Measurements from ENCODE around the gene RBM17. TPM values are rescaled to one million over a fixed set of nuclear protein-coding genes. Genes with fewer than 3 reads are reported as not detected.
"Not testable (repeated sequence)": the region's sequence is repeated elsewhere in the genome, so short reads cannot be mapped to it uniquely, and the experiment has no call there.

RBM17 gene
- total RNA-seq, 1 donor from 2014 or later, result 142 TPM

DNA sequence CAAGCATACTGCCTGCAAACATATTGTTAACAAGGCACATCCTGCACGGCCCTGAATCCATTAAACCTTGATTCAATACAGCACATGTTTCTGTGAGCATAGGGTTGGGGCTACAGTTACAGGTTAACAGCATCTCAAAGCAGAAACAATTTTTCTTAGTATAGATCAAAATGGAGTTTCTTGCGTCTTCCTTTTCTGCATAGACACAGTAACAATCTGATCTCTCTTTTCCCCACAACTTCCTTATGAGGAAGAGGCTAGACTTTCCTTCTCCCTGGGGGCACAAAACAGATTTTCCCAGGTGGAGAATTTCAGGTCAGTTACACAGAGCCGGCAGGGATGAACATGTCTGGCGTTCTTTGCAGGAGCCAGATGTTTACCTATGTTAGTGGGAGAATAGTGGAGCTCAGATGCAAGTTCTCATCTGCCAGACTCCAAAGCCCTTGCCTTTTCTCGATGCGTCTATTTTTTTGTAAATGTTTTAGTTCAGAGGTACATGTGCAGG lies 76.4 kb downstream of the RBM17 start:
- TF ChIP-seq, protein P1, sequence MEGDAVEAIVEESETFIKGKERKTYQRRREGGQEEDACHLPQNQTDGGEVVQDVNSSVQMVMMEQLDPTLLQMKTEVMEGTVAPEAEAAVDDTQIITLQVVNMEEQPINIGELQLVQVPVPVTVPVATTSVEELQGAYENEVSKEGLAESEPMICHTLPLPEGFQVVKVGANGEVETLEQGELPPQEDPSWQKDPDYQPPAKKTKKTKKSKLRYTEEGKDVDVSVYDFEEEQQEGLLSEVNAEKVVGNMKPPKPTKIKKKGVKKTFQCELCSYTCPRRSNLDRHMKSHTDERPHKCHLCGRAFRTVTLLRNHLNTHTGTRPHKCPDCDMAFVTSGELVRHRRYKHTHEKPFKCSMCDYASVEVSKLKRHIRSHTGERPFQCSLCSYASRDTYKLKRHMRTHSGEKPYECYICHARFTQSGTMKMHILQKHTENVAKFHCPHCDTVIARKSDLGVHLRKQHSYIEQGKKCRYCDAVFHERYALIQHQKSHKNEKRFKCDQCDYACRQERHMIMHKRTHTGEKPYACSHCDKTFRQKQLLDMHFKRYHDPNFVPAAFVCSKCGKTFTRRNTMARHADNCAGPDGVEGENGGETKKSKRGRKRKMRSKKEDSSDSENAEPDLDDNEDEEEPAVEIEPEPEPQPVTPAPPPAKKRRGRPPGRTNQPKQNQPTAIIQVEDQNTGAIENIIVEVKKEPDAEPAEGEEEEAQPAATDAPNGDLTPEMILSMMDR (conservative IDR thresholded peaks at IDR 0.05), result no peak
- H3K36me3 Mint-ChIP-seq (ENCODE audit: low read depth), result peaks cover 5% of the 10 kb centered on the region
- DNase-seq (ENCODE audit: low read depth, low spot score), result no peak
- H3K27me3 Mint-ChIP-seq (ENCODE audit: low read depth), result no peaks in the 10 kb centered on the region
- H3K27ac Mint-ChIP-seq (ENCODE audit: unreplicated experiment), result no peak overlapping the region
- H3K4me1 Mint-ChIP-seq, result peaks cover 44% of the 10 kb centered on the region
- H3K9me3 Mint-ChIP-seq, result no peaks in the 10 kb centered on the region
- peak overlapping the region; percentile 8 for H3K4me3 Mint-ChIP-seq

DNA sequence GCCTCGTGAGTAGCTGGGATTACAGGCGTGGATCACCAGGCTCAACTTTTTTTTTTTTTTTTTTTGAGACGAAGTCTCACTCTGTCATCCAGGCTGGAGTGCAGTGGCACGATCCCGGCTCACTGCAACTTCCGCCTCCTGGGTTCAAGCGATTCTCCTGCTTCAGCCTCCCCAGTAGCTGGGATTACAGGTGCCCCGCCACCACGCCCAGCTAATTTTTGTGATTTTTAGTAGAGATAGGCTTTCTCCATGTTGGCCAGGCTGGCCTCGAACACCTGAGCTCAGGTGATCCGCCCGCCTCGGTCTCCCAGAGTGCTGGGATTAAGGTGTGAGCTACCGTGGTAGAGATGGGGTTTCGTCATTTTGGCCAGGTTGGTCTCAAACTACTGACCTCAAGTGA lies 77.1 kb downstream of the RBM17 start:
- not testable (repeated sequence) for H3K27me3 Mint-ChIP-seq (ENCODE audit: low read depth); DNase-seq (ENCODE audit: low read depth, low spot score); H3K27ac Mint-ChIP-seq (ENCODE audit: unreplicated experiment); H3K36me3 Mint-ChIP-seq (ENCODE audit: low read depth); H3K9me3 Mint-ChIP-seq
- Mint-ChIP-seq H3K4me3 (peak overlapping the region; percentile 3), H3K4me1 (peaks cover 49% of the 10 kb centered on the region)

Small RNA genes lying within 50 kb of the gene (microRNA-seq; reads per million reads assigned to microRNA genes)
- gene MIR3155A (not detected), gene MIR3155B (not detected)

Other genes starting within 250 kb of the RBM17 start
- 10.7 and 13.3 TPM in 2 replicates for gene ANKRD16, start 199.1 kb upstream of the RBM17 start, total RNA-seq
- gene FBH1, start 198.8 kb upstream of the RBM17 start, total RNA-seq, result 73.7 and 74.6 TPM in 2 replicates
- not detected in 2 replicates for gene IL15RA, start 111.5 kb upstream of the RBM17 start, total RNA-seq
- not detected in 2 replicates for gene IL2RA, start 26.7 kb upstream of the RBM17 start, total RNA-seq
- gene PFKFB3, start 113.9 kb downstream of the RBM17 start, total RNA-seq, result 36.7 and 39.3 TPM in 2 replicates

Measured in neural crest cell (in vitro differentiated cells).